ENCODE data around the gene GDAP1L1.
"Not testable (repeated sequence)": the region's sequence is repeated elsewhere in the genome, so short reads cannot be mapped to it uniquely, and the experiment has no call there.

The GDAP1L1 gene

DNA sequence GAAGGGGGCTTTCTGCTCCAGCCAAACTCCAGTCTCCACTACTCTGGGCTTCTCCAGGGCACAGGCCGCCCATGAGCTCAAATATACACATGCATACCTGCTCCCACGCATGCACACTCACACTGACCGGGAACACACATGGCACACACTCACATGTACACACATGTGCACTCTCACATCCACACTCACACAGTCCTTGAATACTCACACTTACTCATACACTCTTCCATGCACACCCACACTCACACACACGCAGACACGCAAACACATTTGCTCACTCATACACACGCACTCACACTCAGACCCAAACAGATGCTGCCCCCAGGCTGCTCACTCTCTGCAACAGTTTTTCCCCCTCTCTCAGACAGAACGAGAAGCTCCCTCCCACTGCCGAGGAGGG is 7.0 kb downstream of the GDAP1L1 start:
- DNase-seq (ENCODE audit: low read depth in 2 of 2), result no peak

DNA sequence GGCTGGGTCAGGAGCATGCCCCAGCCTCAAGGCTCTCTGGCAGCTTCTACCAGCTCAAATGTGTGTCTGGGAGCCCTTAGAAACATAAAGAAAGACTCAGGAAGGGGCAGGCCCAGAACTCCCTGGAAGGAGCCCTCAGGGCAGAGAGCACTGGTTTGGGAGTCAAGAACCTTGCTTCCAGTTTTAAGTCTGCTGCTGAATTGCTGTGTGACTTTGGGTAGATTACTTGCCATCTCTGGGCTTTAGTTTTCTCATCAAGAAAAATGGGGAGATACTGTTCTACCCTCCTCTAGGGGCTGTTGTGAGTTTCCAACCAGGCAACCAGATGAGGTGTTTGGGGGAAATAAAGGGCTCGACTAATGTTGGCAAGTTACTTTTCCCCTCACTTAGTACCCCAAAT is 8.8 kb downstream of the GDAP1L1 start:
- no peak for DNase-seq (ENCODE audit: low read depth in 2 of 2)

DNA sequence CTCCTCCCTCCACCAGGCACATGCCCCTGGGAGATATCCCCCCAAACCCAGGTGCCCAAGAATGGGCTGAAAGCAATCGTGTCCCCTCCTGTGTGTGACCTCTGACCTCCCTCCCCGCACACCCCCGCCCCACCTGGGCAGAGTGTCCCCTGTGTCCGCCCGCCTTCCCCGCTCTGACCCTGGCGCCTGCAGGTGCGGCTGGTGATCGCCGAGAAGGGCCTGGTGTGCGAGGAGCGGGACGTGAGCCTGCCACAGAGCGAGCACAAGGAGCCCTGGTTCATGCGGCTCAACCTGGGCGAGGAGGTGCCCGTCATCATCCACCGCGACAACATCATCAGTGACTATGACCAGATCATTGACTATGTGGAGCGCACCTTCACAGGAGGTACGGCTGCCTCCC is 9.9 kb downstream of the GDAP1L1 start:
- no peak for DNase-seq (ENCODE audit: low read depth in 2 of 2)

- no peak for DNase-seq (ENCODE audit: low read depth in 2 of 2)
These were observed 11.2 kb downstream of the GDAP1L1 start for GRCh38 chr20:44258226-44258890.

DNA sequence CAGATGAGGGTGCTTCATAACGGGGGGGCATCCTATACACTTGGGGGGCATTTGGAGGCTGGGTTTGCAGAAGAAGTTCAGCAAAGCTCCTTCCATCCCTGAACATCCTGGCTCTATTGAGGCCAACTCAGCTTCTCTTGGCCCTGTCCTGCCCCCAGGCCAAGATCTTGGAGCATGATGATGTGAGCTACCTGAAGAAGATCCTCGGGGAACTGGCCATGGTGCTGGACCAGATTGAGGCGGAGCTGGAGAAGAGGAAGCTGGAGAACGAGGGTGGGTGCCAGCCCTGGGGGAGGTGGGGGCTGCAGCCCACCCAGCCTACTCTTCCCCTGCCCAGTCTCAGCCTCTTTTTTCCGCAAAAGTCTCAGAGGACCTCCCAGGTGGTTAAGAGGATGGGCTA is 17.2 kb downstream of the GDAP1L1 start:
- DNase-seq (ENCODE audit: low read depth in 2 of 2), result no peak

DNA sequence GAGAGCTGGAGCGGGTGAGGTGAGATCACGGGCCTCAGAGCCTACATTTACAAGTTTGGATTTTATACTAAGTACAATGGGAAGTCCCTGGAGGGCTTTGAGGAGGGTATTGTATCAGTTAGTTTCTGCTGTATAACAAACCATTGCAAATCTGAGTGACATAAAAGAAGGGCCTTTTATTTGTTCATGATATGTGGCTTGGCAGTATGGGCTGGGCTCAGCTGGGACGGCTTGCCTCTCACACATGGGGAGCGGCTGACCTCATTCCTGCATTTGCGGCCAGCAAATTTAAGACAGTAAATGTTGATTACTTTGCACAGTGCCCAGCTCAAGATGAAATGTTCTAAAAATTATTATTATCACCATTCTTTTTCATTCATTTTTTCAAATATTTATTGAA is 21.7 kb downstream of the GDAP1L1 start:
- no peak for DNase-seq (ENCODE audit: low read depth in 2 of 2)

DNA sequence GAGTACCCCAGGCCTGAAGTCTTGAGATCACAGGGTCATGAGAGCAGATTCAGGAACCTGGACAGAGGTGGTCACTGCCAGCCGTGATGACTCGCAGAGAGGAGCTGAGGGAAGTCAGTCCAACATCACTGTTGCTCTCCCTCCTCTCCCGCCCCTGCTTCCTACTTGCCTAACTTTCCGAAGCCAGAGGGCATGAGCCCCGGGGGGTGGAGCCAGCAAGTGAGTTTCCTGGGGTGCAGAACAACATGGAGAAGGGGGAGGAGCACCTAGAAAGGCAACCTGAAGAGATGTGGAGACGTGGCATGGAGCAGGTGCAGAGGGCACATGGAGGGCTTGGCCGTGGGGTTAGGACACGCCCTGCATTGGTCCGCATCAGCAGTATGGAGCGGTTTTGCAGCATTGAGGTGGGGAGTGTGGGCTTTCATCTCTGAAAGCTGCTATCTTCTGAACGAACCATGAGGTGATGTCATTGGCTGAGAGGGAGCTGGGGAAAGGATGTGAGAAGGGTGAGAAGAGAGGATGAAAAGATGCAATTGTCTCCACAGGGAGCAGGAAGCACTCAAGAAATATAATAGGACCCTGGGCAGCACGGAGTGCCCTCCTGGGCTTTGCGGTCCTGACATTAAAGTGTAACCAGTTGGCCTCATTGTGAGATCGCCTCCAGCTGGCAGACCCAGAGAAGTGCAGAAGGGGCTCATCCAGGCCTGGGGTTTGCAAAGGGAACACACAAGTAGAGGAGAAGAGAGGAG is 25.0 kb downstream of the GDAP1L1 start:
- DNase-seq (ENCODE audit: low read depth in 2 of 2), result no peak

GRCh38 chr20:44273231-44274215 is 26.4 kb downstream of the GDAP1L1 start:
- no peak for DNase-seq (ENCODE audit: low read depth in 2 of 2)

GRCh38 chr20:44274303-44275017 is 27.4 kb downstream of the GDAP1L1 start:
- no peak for DNase-seq (ENCODE audit: low read depth in 2 of 2)

DNA sequence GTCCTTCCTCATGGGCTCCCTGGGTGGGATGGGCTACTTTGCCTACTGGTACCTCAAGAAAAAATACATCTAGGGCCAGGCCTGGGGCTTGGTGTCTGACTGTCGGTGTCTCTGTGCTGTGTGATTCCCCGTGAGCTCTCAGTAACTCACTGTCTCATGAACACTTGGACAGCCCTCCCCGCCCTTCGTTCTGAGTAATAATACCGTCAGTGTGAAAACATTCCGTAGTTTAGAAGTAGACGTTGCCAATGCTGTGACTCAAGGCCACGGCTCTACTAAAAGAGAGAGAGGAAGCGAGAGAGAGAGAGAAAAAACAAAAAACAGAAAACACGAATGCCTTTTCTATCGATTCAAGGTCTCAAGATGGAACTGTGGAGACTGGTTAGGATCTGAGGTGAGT is 32.1 kb downstream of the GDAP1L1 start:
- no peak for DNase-seq (ENCODE audit: low read depth in 2 of 2)

GRCh38 chr20:44280387-44280786 is 33.3 kb downstream of the GDAP1L1 start:
- no peak for DNase-seq (ENCODE audit: low read depth in 2 of 2)

DNA sequence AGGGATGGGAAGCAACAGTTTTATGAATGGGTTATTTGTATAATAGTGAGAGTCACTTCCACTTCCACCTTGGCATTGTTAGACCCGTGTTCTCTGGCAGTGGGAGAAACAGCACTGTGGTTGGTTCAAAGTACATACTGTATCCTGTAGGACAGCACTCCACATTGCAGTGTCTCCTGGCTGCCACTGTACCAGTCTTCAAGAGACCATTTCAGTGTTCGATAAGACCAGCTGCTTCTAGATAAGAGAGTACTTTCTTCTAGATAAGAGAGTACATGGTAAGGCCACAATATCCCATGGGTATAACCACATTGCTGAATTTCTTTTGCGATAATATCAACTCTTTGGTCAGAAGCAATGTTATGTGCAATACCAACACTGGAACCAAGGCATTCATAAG is 35.1 kb downstream of the GDAP1L1 start:
- no peak for DNase-seq (ENCODE audit: low read depth in 2 of 2)

- no peak for DNase-seq (ENCODE audit: low read depth in 2 of 2)
These were observed 36.9 kb downstream of the GDAP1L1 start for GRCh38 chr20:44284032-44284431.

DNA sequence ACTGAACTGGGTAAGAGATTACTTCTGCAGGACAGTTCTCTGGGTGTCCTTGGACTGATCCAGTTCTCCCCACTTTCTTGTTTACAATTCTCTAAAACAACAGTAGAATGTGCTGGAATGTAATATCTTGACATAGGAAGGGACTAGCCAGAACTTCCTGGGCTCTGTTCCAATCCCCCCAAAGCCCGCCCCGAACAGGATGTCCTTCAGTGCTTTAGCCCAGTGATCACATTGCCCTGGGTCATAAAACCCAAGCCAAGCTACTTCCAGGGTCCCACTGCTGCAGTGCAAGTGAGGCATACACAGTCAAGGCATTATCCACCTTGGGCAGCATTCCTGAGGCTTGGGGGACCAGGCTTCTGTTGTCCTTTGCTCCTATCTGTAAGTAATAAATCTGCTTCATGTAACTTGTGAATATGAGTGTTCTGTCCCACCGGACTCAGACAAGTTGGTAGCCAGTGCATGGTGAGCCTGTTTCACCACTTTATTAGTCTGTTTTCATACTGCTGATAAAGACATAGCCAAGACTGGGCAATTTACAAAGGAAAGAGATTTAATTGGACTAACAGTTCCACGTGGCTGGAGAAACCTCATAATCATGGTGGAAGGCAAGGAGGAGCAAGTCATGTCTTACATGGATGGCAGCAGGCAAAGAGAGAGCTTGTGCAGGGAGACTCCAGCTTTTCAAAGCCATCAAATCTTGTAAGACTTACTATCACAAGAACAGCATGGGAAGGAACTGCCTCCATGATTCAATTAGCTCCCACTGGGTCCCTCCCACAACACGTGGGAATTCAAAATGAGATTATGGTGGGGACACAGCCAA is 40.4 kb downstream of the GDAP1L1 start:
- DNase-seq (ENCODE audit: low read depth in 2 of 2), result no peak

DNA sequence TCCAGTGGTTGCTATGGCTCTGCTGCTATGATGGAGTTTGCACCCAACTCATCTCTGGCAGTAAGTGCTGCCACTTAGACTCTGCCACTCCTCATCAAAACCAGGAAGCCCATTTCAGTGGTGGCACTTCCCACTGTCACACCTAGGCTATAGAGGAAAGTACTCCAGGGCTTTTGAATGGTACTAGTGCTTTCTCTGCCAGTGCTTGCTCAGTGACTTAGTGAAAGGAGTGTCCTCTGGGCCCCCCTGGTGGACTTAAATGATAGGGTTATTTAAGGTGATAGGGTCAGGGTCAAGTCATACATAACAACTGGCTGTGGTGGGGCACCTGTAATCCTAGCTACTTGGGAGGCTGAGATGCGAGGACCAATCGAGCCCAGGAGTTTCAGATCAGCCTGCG is 41.1 kb downstream of the GDAP1L1 start:
- no peak for DNase-seq (ENCODE audit: low read depth in 2 of 2)

- no peak for DNase-seq (ENCODE audit: low read depth in 2 of 2)
These were observed 44.6 kb downstream of the GDAP1L1 start for GRCh38 chr20:44291754-44292153.

GRCh38 chr20:44296011-44296410 is 48.9 kb downstream of the GDAP1L1 start:
- DNase-seq (ENCODE audit: low read depth in 2 of 2), result no peak

- DNase-seq (ENCODE audit: low read depth in 2 of 2), result no peak
These were observed 50.6 kb downstream of the GDAP1L1 start for GRCh38 chr20:44297721-44298120.

- not testable (repeated sequence) for DNase-seq (ENCODE audit: low read depth in 2 of 2)
These were observed 52.0 kb downstream of the GDAP1L1 start for GRCh38 chr20:44299011-44299535.

- no peak for DNase-seq (ENCODE audit: low read depth in 2 of 2)
These were observed 54.2 kb downstream of the GDAP1L1 start for GRCh38 chr20:44301285-44301684.

Measured in stimulated activated CD4-positive, alpha-beta T cell treated with anti-CD3 and anti-CD28 coated beads, Interleukin-12 subunit alpha, Interleukin-12 subunit beta, amount 100 ng/mL, for 24 hours (primary cell).